ENCODE measurements around the gene NUAK2.

DNA sequence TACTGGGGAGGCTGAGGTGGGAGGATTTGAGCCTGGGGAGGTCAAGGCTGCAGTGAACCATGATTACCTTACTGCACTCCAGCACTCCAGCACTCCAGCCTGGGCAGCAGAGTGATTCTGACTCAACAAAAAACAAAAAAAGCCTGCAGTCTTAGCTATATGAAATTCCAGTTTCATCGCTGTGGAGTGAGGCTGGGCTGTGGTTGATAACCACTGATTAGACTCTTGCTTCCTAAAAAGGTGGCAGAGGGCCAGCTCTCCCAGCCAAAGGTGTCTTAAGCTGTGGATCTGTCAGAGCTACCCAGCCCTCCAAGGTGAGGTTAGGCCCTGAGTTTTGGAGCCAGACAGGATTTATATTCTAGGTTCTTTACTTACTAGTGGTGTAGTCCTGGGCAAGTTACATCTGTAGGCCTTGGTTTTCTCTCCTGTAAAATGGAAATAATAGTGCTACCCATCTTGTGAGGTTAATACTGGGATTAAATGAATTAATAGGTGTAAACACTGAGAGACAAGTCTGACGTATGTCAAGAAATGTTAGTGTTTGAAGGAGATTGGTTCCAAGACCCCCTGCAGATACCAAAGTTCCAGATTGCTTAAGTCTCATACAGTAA, 57.9 kb downstream of the NUAK2 start:
- TF ChIP-seq, protein P1, sequence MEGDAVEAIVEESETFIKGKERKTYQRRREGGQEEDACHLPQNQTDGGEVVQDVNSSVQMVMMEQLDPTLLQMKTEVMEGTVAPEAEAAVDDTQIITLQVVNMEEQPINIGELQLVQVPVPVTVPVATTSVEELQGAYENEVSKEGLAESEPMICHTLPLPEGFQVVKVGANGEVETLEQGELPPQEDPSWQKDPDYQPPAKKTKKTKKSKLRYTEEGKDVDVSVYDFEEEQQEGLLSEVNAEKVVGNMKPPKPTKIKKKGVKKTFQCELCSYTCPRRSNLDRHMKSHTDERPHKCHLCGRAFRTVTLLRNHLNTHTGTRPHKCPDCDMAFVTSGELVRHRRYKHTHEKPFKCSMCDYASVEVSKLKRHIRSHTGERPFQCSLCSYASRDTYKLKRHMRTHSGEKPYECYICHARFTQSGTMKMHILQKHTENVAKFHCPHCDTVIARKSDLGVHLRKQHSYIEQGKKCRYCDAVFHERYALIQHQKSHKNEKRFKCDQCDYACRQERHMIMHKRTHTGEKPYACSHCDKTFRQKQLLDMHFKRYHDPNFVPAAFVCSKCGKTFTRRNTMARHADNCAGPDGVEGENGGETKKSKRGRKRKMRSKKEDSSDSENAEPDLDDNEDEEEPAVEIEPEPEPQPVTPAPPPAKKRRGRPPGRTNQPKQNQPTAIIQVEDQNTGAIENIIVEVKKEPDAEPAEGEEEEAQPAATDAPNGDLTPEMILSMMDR (IDR thresholded peaks at IDR 0.05), result no peak
- TF ChIP-seq POLR2A (IDR thresholded peaks at IDR 0.05), result no peak
